MM.1S (cell line): ENCODE data around the gene ARHGEF1.

Experiments
- DNase-seq: peaks from one replicate; pipeline ENCODE4 v3.0.0-alpha.2; 2015
- H2AFZ ChIP-seq: fragments of 300-600 bp; sonication (generic); 2 replicates; pipeline ENCODE4 v1.6.0; 2016; ENCODE audit warnings: antibody characterized with exemption, low read length
- H3F3A ChIP-seq: fragments of 300-600 bp; sonication (generic); 2 replicates; pipeline ENCODE4 v1.6.1; 2016; ENCODE audit warnings: mild to moderate bottlenecking, antibody characterized with exemption, low read length, moderate library complexity, mixed read lengths; ENCODE audit not compliant: insufficient read depth
- H3K27ac ChIP-seq: fragments of 300-600 bp; sonication (generic); 2 replicates; pipeline ENCODE4 v1.5.1; 2016; ENCODE audit warnings: mild to moderate bottlenecking, low read length
- H3K27me3 ChIP-seq: fragments of 300-600 bp; sonication (generic); replicated peaks from 2 replicates; pipeline ENCODE4 v1.6.0; 2016; ENCODE audit warnings: low read length; ENCODE audit not compliant: insufficient read depth
- H3K36me3 ChIP-seq: fragments of 300-600 bp; sonication (generic); replicated peaks from 2 replicates; pipeline ENCODE4 v1.6.1; 2016; ENCODE audit warnings: mild to moderate bottlenecking, low read length, mixed read lengths; ENCODE audit not compliant: insufficient read depth
- H3K4me1 ChIP-seq: fragments of 300-600 bp; sonication (generic); 2 replicates; pipeline ENCODE4 v1.6.1; 2016; ENCODE audit warnings: low read length, mixed read lengths
- H3K4me2 ChIP-seq: fragments of 300-600 bp; sonication (generic); 2 replicates; pipeline ENCODE4 v1.6.0; 2016; ENCODE audit warnings: low read depth, low read length
- H3K4me3 ChIP-seq: fragments of 300-600 bp; sonication (generic); 2 replicates; pipeline ENCODE4 v1.5.1; 2016; ENCODE audit warnings: low read length, mixed read lengths
- H3K79me2 ChIP-seq: fragments of 300-600 bp; sonication (generic); 2 replicates; pipeline ENCODE4 v1.6.1; 2016; ENCODE audit warnings: mixed run types, low read length, mixed read lengths
- H3K9ac ChIP-seq: fragments of 300-600 bp; sonication (generic); 2 replicates; pipeline ENCODE4 v1.6.1; 2016; ENCODE audit warnings: low read length, mixed read lengths
- H3K9me2 ChIP-seq: fragments of 300-600 bp; sonication (generic); replicated peaks from 2 replicates; pipeline ENCODE4 v1.6.1; 2016; ENCODE audit warnings: mild to moderate bottlenecking, low read length, mixed read lengths; ENCODE audit not compliant: insufficient read depth
- H3K9me3 ChIP-seq: fragments of 300-600 bp; sonication (generic); replicated peaks from 2 replicates; pipeline ENCODE4 v1.6.1; 2016; ENCODE audit warnings: mild to moderate bottlenecking, low read length, mixed read lengths; ENCODE audit not compliant: insufficient read depth
- H4K20me1 ChIP-seq: fragments of 300-600 bp; sonication (generic); 2 replicates; pipeline ENCODE4 v1.6.1; 2016; ENCODE audit warnings: mild to moderate bottlenecking, low read length, moderate library complexity, mixed read lengths; ENCODE audit not compliant: insufficient read depth
- CTCF ChIP-seq: fragments of 300-600 bp; sonication (generic); IDR thresholded peaks from 2 replicates; pipeline ENCODE4 v1.5.1; 2016; ENCODE audit warnings: antibody characterized with exemption, low read length, mixed read lengths
- EZH2 ChIP-seq: fragments of 300-600 bp; sonication (generic); optimal IDR thresholded peaks from 2 replicates; pipeline ENCODE3; 2017; ENCODE audit warnings: low read depth, mild to moderate bottlenecking, antibody characterized with exemption, low read length, mixed read lengths
- EZH2phosphoT487 ChIP-seq: fragments of 300-600 bp; sonication (generic); IDR thresholded peaks from 2 replicates; pipeline ENCODE4 v1.6.1; 2018; ENCODE audit warnings: antibody characterized with exemption, low read length

ARHGEF1 gene

DNA sequence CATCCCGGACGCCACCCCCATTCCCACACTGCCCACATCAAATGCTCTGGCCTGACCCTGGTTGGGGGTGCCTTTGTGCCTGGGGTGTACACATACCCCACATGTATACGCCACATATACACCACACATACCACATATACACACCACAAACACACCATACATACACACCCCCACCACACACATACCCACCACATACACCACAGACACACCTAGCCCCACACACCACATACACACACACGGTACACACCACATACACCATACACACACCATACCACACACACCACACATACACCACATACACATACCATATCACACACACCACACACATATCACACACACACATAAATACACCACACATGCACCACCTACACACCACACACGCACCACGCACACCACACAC, 35.1 kb downstream of the ARHGEF1 start:
- no peaks in the 10 kb centered on the region for H4K20me1 ChIP-seq
- peaks cover 68% of the 10 kb centered on the region for H3K27me3 ChIP-seq
- no peak overlapping the region for H2AFZ ChIP-seq

GRCh38 chr19:41918653-41919244, 35.8 kb downstream of the ARHGEF1 start:
- TF ChIP-seq EZH2: no peak
- no peak for TF ChIP-seq CTCF
- no peak for TF ChIP-seq EZH2phosphoT487
- Histone ChIP-seq H3K9me3 (no peaks in the 10 kb centered on the region), H3K9ac (no peak overlapping the region), H3K4me2 (no peak overlapping the region), H3K79me2 (no peaks in the 10 kb centered on the region), H3F3A (no peaks in the 10 kb centered on the region), H3K4me3 (no peak overlapping the region), H2AFZ (no peak overlapping the region), H3K27me3 (peaks cover 65% of the 10 kb centered on the region), H4K20me1 (no peaks in the 10 kb centered on the region), H3K36me3 (no peaks in the 10 kb centered on the region), H3K27ac (no peak overlapping the region), H3K9me2 (no peaks in the 10 kb centered on the region), H3K4me1 (0 out of 2 replicates have a peak, but pooled peaks cover 6% of the 10 kb centered on the region)
- DNase-seq: no peak

More for the DNA sequence above, 35.1 kb downstream of the ARHGEF1 start:
- DNase-seq: no peak
- Histone ChIP-seq H3K9me3 (no peaks in the 10 kb centered on the region), H3K79me2 (no peaks in the 10 kb centered on the region), H3K27ac (no peak overlapping the region), H3K9ac (no peak overlapping the region), H3K4me3 (no peak overlapping the region), H3K4me2 (no peak overlapping the region), H3K4me1 (0 out of 2 replicates have a peak, but pooled peaks cover 3% of the 10 kb centered on the region), H3K36me3 (no peaks in the 10 kb centered on the region), H3F3A (no peaks in the 10 kb centered on the region), H3K9me2 (no peaks in the 10 kb centered on the region)
- no peak for TF ChIP-seq EZH2
- no peak for TF ChIP-seq CTCF
- TF ChIP-seq EZH2phosphoT487: no peak

DNA sequence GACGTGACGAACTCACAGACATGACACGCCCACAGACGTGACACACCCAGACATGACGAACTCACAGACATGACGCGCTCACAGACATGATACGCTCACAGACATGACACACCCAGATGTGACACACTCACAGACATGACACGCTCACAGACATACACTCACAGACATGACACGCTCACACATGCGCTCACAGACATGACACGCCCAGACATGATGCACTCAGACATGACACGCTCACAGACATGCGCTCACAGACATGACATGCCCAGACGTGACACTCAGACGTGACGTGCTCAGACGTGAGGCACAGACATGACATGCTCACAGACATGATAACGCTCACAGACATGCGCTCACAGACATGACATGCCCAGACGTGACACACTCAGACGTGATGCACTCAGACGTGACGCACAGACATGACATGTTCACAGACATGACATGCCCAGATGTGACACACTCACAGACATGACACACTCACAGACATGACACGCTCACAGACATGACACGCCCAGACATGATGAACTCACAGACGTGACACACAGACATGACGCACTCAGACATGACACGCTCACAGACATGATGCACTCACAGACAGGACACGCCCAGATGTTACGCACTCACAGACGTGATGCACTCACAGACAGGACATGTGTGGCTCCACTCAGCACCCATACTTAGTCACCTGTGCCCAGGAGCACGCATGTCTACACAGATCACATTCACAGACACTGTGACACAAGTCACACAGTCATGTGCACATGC, 37.1 kb downstream of the ARHGEF1 start:
- H3K79me2 ChIP-seq: no peaks in the 10 kb centered on the region
- no peak overlapping the region for H3K9ac ChIP-seq
- TF ChIP-seq CTCF: no peak
- TF ChIP-seq EZH2phosphoT487: no peak
- no peak for TF ChIP-seq EZH2
- H3K36me3 ChIP-seq: no peaks in the 10 kb centered on the region
- H4K20me1 ChIP-seq: no peaks in the 10 kb centered on the region
- H3K4me3 ChIP-seq: no peak overlapping the region
- 0 out of 2 replicates have a peak, but pooled peaks cover 6% of the 10 kb centered on the region for H3K4me1 ChIP-seq
- H3K9me2 ChIP-seq: no peaks in the 10 kb centered on the region
- no peaks in the 10 kb centered on the region for H3K9me3 ChIP-seq
- no peaks in the 10 kb centered on the region for H3F3A ChIP-seq
- peaks cover 69% of the 10 kb centered on the region for H3K27me3 ChIP-seq
- H3K27ac ChIP-seq: no peak overlapping the region
- H2AFZ ChIP-seq: no peak overlapping the region
- no peak overlapping the region for H3K4me2 ChIP-seq
- no peak for DNase-seq
